Measurements from ENCODE around the gene SIRPB1.

Gene SIRPB1

DNA sequence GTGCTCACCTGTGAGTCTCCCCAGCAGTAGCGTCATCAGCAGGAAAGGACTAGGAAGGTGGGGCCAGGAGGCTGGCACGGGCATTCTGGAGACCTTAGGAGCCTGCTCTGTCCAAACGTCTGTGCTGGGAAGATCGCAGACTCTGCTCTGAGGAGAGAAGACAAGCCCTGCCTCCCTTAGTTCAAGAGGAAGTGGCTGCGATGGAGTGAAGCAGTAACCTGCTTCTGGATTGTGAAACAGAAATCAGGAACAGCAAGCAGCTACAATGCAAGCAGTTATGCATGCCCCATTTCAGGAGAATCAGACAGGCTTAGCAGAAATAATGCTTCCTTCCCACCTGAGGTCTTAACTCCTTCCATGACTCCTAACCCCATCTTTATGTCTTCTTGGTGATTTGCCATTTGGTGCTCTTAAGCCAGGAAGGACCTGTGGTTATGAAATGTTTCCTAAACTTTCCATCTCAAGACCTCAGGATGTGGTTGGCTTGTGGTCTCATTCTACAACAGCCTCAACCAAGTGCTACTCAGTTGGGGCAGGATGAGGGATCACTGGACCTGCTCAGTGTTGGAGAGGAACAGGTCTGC, at the start of gene SIRPB1:
Gene SIRPB1 (minus strand): TSS at position 149 of the 584 bp plus-strand sequence. CDS start 65 bp downstream, at position 84.
- Histone ChIP-seq H3K4me1 (ENCODE audit: insufficient read depth, low read length) (no peaks in the 10 kb centered on the region), H3K4me3 (ENCODE audit: low read length) (no peak within 1 kb of the TSS), H3K27me3 (ENCODE audit: insufficient read depth, low read length) (peaks cover 2% of the 10 kb centered on the region), H2AFZ (ENCODE audit: low read depth, low read length) (no peak within 1 kb of the TSS), H3K9me3 (ENCODE audit: low read length) (no peaks in the 10 kb centered on the region), H3K36me3 (ENCODE audit: insufficient read depth, low read length) (no peaks in the 10 kb centered on the region)

DNA sequence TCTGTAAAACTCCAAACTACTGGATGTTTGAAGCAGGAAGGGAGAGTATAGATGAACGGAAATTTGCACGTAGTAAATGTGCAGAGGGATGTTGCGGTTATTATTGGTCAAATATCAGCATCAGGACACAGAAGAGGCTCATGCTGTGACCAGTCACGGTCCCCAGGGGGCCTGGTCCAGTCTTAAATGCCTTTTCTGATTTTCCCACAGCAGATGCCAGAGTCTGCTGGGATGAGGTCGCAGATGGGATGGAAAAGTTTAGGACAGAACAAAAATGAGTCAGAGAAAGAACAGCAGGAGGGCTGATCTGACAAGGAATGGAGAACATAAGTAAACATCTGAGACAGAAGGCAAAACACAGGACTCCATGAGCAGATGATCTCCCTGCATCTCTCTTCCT, 49.5 kb upstream of the SIRPB1 start:
- Histone ChIP-seq H2AFZ (ENCODE audit: low read depth, low read length) (no peak overlapping the region), H3K4me3 (ENCODE audit: low read length) (no peak overlapping the region), H3K27me3 (ENCODE audit: insufficient read depth, low read length) (peaks cover 10% of the 10 kb centered on the region), H3K9me3 (ENCODE audit: low read length) (no peaks in the 10 kb centered on the region), H3K36me3 (ENCODE audit: insufficient read depth, low read length) (no peaks in the 10 kb centered on the region), H3K4me1 (ENCODE audit: insufficient read depth, low read length) (no peaks in the 10 kb centered on the region)

DNA sequence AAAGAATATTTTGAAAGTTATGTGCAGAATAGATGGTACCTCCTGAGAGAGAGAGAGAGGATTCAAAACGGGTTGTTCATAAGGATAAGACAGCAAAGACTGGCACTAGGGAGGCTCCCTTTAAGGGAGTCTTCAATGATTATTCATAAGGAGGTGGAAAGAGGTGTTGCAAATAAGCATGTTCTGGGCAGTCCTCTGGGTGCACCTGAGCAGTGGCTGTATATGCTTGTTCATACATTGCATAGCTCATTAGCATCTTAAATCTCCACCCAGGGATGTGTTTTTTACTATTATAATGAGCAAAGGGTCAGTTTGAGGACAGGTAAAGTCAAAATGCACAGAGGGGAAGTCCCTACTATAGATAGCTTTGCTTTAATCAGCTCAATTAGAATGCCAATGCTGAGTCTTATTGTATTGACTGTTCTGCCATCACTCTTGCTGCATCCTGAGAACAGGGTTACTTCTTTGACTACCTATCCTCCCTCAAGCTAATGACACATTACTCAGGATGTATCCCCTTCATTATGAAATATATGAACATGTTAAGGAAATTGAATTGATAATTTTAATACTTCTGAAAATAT, 47.8 kb upstream of the SIRPB1 start:
- Histone ChIP-seq H3K9me3 (ENCODE audit: low read length) (no peaks in the 10 kb centered on the region), H2AFZ (ENCODE audit: low read depth, low read length) (no peak overlapping the region), H3K4me1 (ENCODE audit: insufficient read depth, low read length) (no peaks in the 10 kb centered on the region), H3K36me3 (ENCODE audit: insufficient read depth, low read length) (no peaks in the 10 kb centered on the region), H3K27me3 (ENCODE audit: insufficient read depth, low read length) (no peaks in the 10 kb centered on the region), H3K4me3 (ENCODE audit: low read length) (no peak overlapping the region)

DNA sequence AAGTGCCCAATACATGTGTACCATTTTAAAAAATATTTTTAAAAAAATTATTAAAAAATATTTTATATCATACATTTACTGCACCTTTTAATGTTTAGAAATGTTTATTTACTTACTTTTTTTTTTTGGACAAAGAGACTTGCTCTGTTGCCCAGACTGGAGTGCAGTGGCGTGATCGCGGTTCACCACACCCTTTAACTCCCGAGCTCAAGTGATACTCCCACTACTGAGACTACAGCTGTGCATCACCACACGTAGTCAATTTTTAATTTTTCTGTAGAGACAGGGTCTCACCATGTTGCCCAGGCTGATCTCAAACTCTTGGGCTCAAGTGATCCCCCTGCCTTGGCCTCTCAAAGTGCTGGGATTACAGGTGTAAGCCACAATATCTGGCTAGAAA, 47.0 kb upstream of the SIRPB1 start:
- Histone ChIP-seq H3K9me3 (ENCODE audit: low read length) (no peaks in the 10 kb centered on the region), H3K4me1 (ENCODE audit: insufficient read depth, low read length) (no peaks in the 10 kb centered on the region), H3K4me3 (ENCODE audit: low read length) (no peak overlapping the region), H3K36me3 (ENCODE audit: insufficient read depth, low read length) (no peaks in the 10 kb centered on the region), H2AFZ (ENCODE audit: low read depth, low read length) (no peak overlapping the region), H3K27me3 (ENCODE audit: insufficient read depth, low read length) (no peaks in the 10 kb centered on the region)

DNA sequence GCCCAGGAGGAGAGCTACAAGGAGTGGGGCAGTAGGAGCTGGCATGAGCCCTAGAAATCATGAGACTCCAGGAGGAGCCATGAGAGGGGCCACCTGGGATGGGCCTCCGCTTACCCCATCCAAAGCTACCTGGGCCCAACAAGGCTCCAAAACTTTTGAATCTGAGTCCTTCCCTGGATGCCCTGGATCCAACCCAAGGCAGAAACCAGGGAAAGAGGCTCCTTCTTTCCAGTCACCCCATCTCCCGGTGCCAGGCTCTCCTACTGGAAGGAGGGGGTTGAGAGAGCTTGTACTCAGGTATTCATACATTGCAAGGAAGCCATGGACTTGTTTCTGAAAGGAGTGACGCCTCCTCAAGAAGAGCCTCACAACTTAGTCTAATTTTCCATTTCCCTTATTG, 45.5 kb upstream of the SIRPB1 start:
- H2AFZ ChIP-seq (ENCODE audit: low read depth, low read length): no peak overlapping the region
- no peak overlapping the region for H3K4me3 ChIP-seq (ENCODE audit: low read length)
- H3K4me1 ChIP-seq (ENCODE audit: insufficient read depth, low read length): no peaks in the 10 kb centered on the region
- H3K27me3 ChIP-seq (ENCODE audit: insufficient read depth, low read length): no peaks in the 10 kb centered on the region
- H3K36me3 ChIP-seq (ENCODE audit: insufficient read depth, low read length): no peaks in the 10 kb centered on the region
- no peaks in the 10 kb centered on the region for H3K9me3 ChIP-seq (ENCODE audit: low read length)

DNA sequence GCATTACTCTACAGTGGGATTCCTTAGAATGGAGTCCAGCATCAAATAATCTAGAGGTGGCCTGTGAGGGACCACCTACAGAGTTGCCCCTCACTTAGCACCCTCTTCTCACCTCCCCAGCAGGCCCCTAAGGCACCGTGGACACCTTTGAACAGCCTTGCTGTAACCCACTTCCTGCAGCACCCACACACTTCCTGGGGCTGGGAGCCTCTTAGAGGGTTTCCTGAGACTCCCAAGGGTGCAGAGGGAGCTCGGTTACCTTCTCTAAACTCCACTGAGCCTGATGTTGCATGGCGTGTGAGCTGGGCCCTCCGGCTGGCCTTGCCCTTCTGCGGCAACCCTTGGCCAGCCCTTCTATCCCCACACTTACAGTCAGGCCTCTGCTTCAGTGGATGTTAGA, 45.1 kb upstream of the SIRPB1 start:
- Histone ChIP-seq H3K4me3 (ENCODE audit: low read length) (no peak overlapping the region), H3K9me3 (ENCODE audit: low read length) (no peaks in the 10 kb centered on the region), H3K27me3 (ENCODE audit: insufficient read depth, low read length) (no peaks in the 10 kb centered on the region), H3K4me1 (ENCODE audit: insufficient read depth, low read length) (no peaks in the 10 kb centered on the region), H3K36me3 (ENCODE audit: insufficient read depth, low read length) (no peaks in the 10 kb centered on the region), H2AFZ (ENCODE audit: low read depth, low read length) (no peak overlapping the region)

DNA sequence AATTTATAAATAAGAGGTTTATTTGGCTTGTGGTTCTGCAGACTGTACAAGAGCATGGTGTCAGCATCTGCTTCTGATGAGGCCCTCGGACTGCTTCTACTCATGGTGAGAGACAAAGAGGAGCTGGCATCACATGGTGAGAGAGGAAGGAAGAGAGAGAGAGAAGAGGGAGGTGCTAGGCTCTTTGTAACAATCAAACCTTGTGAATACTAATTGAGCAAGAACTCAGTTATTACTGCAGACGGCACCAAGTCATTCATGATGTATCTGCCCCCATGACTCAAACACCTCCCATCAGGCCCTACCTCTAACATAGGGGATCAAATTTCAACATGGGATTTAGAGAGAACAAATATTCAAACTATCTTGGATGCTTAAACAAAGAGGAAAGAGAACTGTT, 44.1 kb upstream of the SIRPB1 start:
- Histone ChIP-seq H2AFZ (ENCODE audit: low read depth, low read length) (no peak overlapping the region), H3K4me3 (ENCODE audit: low read length) (no peak overlapping the region), H3K36me3 (ENCODE audit: insufficient read depth, low read length) (no peaks in the 10 kb centered on the region), H3K9me3 (ENCODE audit: low read length) (no peaks in the 10 kb centered on the region), H3K27me3 (ENCODE audit: insufficient read depth, low read length) (no peaks in the 10 kb centered on the region), H3K4me1 (ENCODE audit: insufficient read depth, low read length) (no peaks in the 10 kb centered on the region)

DNA sequence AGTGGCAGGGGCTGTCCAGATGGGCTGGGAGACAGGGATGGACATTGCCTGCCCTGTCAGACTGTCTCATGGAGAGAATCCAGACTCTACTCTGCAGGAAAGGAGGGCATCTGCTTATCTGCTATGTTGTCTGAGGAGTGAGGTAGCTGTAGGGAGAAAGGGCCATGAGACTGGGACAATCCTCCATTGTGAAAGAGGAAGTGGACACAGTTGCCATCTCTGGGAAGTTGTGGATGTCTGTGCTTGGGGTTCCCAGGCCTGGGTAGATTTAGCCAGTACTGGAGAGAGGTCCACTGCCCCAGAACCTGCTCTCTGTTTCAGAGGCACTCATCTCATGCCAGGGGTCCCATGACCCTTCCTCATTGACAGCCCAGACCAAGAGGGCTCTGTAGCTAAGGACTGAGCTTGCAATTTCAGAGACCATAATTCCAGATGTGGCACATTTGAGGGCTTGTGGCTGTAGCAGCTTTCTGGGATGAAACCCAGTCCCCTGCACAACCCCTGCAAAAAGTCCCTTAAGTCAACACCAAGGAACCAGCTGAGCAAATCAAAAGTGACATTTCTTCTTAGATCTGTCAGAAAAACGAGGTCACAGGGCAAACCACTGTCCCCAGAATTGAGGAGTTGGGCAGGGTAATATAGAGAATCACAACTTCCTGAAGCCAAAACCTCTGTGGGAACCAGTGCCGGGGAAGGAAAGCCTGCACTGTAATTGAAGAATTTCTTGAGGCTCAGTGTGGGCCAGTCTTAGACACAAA, 41.9 kb upstream of the SIRPB1 start:
- no peak overlapping the region for H3K4me3 ChIP-seq (ENCODE audit: low read length)
- H3K27me3 ChIP-seq (ENCODE audit: insufficient read depth, low read length): peaks cover 8% of the 10 kb centered on the region

DNA sequence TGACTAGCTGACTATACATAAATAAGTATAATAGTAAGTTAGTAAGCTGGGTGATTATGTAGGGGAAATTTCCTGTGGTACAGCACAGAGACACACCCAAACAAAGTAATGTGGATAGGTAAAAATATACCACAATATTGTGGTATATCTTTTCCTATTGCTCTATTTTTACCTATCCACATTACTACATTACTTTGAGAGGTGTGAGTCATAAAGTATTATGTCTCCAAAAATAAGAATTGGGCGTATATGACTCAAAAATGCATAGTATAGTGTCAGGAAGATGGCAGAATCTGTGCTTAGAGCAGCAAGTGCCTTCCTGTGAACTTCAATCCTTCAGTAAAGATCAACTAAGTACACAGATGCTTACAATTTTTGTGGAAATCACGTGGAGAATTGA, 40.4 kb upstream of the SIRPB1 start:
- Histone ChIP-seq H3K4me3 (ENCODE audit: low read length) (no peak overlapping the region), H3K9me3 (ENCODE audit: low read length) (no peaks in the 10 kb centered on the region), H2AFZ (ENCODE audit: low read depth, low read length) (no peak overlapping the region), H3K36me3 (ENCODE audit: insufficient read depth, low read length) (no peaks in the 10 kb centered on the region), H3K4me1 (ENCODE audit: insufficient read depth, low read length) (no peaks in the 10 kb centered on the region), H3K27me3 (ENCODE audit: insufficient read depth, low read length) (peaks cover 8% of the 10 kb centered on the region)

More for the DNA sequence above, 41.9 kb upstream of the SIRPB1 start:
- no peak overlapping the region for H2AFZ ChIP-seq (ENCODE audit: low read depth, low read length)
- H3K4me1 ChIP-seq (ENCODE audit: insufficient read depth, low read length): no peaks in the 10 kb centered on the region
- no peaks in the 10 kb centered on the region for H3K36me3 ChIP-seq (ENCODE audit: insufficient read depth, low read length)
- H3K9me3 ChIP-seq (ENCODE audit: low read length): no peaks in the 10 kb centered on the region

DNA sequence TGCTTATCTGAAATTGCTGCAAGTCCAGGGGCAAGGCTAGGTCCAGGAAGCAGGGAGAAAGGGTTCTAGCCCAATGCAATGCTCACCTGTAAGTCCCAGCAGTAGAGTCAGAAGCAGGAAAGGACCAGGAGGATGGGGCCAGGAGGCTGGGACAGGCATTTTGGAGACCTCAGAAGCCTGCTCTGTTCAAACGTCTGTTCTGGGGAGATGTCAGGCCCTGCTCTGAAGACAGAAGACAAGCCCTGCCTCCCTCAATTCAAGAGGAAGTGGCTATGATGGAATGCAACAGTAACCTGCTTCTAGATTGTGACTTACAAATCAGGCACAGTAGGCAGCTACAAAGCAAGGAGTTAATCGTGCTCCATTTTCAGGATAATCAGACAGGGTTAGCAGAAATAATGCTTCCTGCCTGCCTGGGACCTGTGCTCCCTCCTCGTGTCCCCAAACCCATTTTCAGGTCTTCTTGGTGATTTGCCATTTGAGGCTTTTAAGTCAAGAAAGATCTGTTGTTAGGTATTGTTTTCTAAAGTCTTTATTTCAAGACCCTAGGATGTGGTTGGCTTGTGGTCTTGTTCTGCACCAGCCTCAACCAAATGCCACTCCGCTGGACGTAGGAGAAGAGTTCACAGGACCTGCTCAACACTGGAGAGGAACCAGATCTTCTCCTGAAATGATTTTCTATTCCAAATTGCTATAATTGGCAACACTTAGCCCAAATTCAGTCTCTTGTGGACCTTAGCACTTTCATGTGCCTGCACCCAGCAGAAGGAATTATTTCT, 37.9 kb upstream of the SIRPB1 start, which contains the start of gene SIRPG:
Gene SIRPG (minus strand): TSS at position 224 of the 779 bp plus-strand sequence. CDS start 65 bp downstream, at position 159.
- Histone ChIP-seq H3K36me3 (ENCODE audit: insufficient read depth, low read length) (no peaks in the 10 kb centered on the region), H3K9me3 (ENCODE audit: low read length) (no peaks in the 10 kb centered on the region), H3K4me3 (ENCODE audit: low read length) (no peak within 1 kb of the TSS), H2AFZ (ENCODE audit: low read depth, low read length) (no peak within 1 kb of the TSS), H3K27me3 (ENCODE audit: insufficient read depth, low read length) (peaks cover 8% of the 10 kb centered on the region), H3K4me1 (ENCODE audit: insufficient read depth, low read length) (no peaks in the 10 kb centered on the region)

DNA sequence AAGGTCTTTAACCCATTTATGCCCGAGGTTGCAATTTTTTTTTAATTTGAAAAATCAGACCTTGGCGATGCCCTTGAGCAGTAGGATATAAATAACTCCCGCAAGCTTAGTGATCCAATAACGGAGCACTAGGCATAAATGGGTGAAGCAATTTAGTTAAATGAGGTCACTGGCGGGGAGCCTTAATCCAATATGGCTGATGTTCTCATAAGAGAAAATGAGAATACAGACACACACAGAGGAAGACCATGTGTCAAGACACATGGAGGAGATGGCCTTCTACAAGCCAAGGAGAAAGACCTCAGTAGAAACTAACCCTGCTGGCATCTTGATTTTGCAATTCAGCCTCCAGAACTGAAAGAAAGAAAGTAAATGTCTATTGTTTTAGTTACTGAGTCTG, 37.0 kb upstream of the SIRPB1 start:
- no peaks in the 10 kb centered on the region for H3K4me1 ChIP-seq (ENCODE audit: insufficient read depth, low read length)
- H3K9me3 ChIP-seq (ENCODE audit: low read length): no peaks in the 10 kb centered on the region
- no peak overlapping the region for H2AFZ ChIP-seq (ENCODE audit: low read depth, low read length)
- H3K36me3 ChIP-seq (ENCODE audit: insufficient read depth, low read length): no peaks in the 10 kb centered on the region
- H3K4me3 ChIP-seq (ENCODE audit: low read length): no peak overlapping the region
- peaks cover 8% of the 10 kb centered on the region for H3K27me3 ChIP-seq (ENCODE audit: insufficient read depth, low read length)

DNA sequence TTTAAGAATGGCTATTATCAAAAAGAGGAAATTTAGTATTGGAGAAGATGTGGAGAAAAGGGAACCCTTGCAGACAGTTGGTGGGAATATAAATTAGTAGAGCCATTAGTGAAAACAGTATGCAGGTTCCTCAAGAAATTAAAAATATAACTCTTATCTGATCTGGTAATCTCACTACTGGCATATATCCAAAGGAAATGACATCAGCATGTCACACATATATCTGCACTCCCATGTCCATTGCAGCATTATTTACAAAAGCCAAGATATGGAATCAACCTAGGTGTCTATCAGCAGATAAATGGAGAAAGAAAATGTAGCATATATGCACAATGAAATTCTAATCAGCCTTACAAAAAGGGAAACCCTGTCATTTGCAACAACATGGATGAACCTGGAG, 35.2 kb upstream of the SIRPB1 start:
- H3K4me3 ChIP-seq (ENCODE audit: low read length): no peak overlapping the region
- H2AFZ ChIP-seq (ENCODE audit: low read depth, low read length): no peak overlapping the region
- H3K9me3 ChIP-seq (ENCODE audit: low read length): no peaks in the 10 kb centered on the region
- H3K36me3 ChIP-seq (ENCODE audit: insufficient read depth, low read length): no peaks in the 10 kb centered on the region
- H3K27me3 ChIP-seq (ENCODE audit: insufficient read depth, low read length): peaks cover 8% of the 10 kb centered on the region
- no peaks in the 10 kb centered on the region for H3K4me1 ChIP-seq (ENCODE audit: insufficient read depth, low read length)

DNA sequence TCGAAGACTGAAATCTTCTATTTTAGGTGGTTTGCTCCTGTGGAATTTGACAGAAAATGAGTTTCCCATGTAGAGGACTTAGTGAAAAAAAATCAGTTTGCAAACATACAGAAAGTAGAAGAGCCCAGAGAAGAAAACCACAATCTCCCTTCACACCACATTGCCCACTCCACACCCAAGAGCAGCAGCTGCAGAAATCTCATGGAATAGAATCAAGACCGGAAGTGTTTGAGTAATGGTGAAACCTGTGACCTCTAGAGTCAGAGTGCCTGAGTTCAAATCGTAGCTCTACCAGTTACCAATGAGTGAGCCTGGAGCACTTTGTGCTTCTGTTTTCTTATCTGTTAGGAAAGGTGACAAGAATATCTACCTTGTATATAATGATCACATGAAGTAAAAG, 33.2 kb upstream of the SIRPB1 start:
- Histone ChIP-seq H3K4me1 (ENCODE audit: insufficient read depth, low read length) (no peaks in the 10 kb centered on the region), H3K9me3 (ENCODE audit: low read length) (no peaks in the 10 kb centered on the region), H2AFZ (ENCODE audit: low read depth, low read length) (no peak overlapping the region), H3K4me3 (ENCODE audit: low read length) (no peak overlapping the region), H3K36me3 (ENCODE audit: insufficient read depth, low read length) (no peaks in the 10 kb centered on the region), H3K27me3 (ENCODE audit: insufficient read depth, low read length) (peaks cover 6% of the 10 kb centered on the region)
